ENCODE data around the gene PRSS8.

Gene PRSS8

GRCh38 chr16:31112711-31113110 is 22.8 kb downstream of the PRSS8 start:
- no peak for TF ChIP-seq CTCF (IDR thresholded peaks at IDR 0.05; ENCODE audit: low read depth, low read length)
- H3K4me3 ChIP-seq (replicated peaks in 1 of 2; ENCODE audit: low read depth in 2 of 2, low read length in 2 of 2): no peak overlapping the region
- no peak for DNase-seq (ENCODE audit: low read depth in 2 of 2)

GRCh38 chr16:31111881-31112466 is 23.6 kb downstream of the PRSS8 start:
- no peak for TF ChIP-seq CTCF (IDR thresholded peaks at IDR 0.05; ENCODE audit: low read depth, low read length)
- no peak for DNase-seq (ENCODE audit: low read depth in 2 of 2)
- H3K4me3 ChIP-seq (replicated peaks in 1 of 2; ENCODE audit: low read depth in 2 of 2, low read length in 2 of 2): no peak overlapping the region

- no peak for DNase-seq (ENCODE audit: low read depth in 2 of 2)
- no peak overlapping the region for H3K4me3 ChIP-seq (replicated peaks in 1 of 2; ENCODE audit: low read depth in 2 of 2, low read length in 2 of 2)
- no peak for TF ChIP-seq CTCF (IDR thresholded peaks at IDR 0.05; ENCODE audit: low read depth, low read length)
Measured at GRCh38 chr16:31110106-31111034, 25.2 kb downstream of the PRSS8 start.

GRCh38 chr16:31109622-31110021 is 25.9 kb downstream of the PRSS8 start:
- DNase-seq (ENCODE audit: low read depth in 2 of 2): no peak
- peak overlapping the region in 1 of 2 donors; percentile 95 for H3K4me3 ChIP-seq (replicated peaks in 1 of 2; ENCODE audit: low read depth in 2 of 2, low read length in 2 of 2)
- TF ChIP-seq CTCF (IDR thresholded peaks at IDR 0.05; ENCODE audit: low read depth, low read length): no peak

- H3K4me3 ChIP-seq (replicated peaks in 1 of 2; ENCODE audit: low read depth in 2 of 2, low read length in 2 of 2): peak overlapping the region; percentile 81 to 95
- no peak for TF ChIP-seq CTCF (IDR thresholded peaks at IDR 0.05; ENCODE audit: low read depth, low read length)
- no peak for DNase-seq (ENCODE audit: low read depth in 2 of 2)
Measured at GRCh38 chr16:31108794-31109558, 26.6 kb downstream of the PRSS8 start.

- peak within 1 kb of the TSS; percentile 81 to 95 for H3K4me3 ChIP-seq (replicated peaks in 1 of 2; ENCODE audit: low read depth in 2 of 2, low read length in 2 of 2)
- TF ChIP-seq CTCF (IDR thresholded peaks at IDR 0.05; ENCODE audit: low read depth, low read length): no peak
- DNase-seq (ENCODE audit: low read depth in 2 of 2): peak; percentile 66 to 73
Measured at GRCh38 chr16:31108035-31108793, 27.3 kb downstream of the PRSS8 start, which contains the start of gene BCKDK. Gene BCKDK (plus strand): TSS chr16:31108386. CDS start chr16:31109224, 838 bp downstream.
